Right atrium auricular region (tissue), 2 donors: ENCODE data around the gene SCGN. TPM values are rescaled to one million over a fixed set of nuclear protein-coding genes. Genes with fewer than 3 reads are reported as not detected.
"Not testable (repeated sequence)": the region's sequence is repeated elsewhere in the genome, so short reads cannot be mapped to it uniquely, and the experiment has no call there.

ENCODE experiments used
- DNase-seq: peaks from one replicate; pipeline ENCODE4 v3.0.0-alpha.2; 2019; ENCODE audit warnings: low spot score
- H3K27ac ChIP-seq, 2 donors: fragments of 200-600 bp; sonication (generic); 1 replicate in 1 of 2; 2 replicates in 1 of 2; pipeline ENCODE4 v1.5.1; 2016 to 2019
- H3K27me3 ChIP-seq, 2 donors: fragments of 200-600 bp; sonication (generic); one replicate each; pipeline versions ENCODE4 v1.5.1 to v1.6.0; 2017 to 2019
- H3K36me3 ChIP-seq: fragments of 200-600 bp; sonication (generic); one replicate; pipeline ENCODE4 v1.5.1; 2016
- H3K4me1 ChIP-seq, 2 donors: fragments of 200-600 bp; sonication (generic); one replicate each; pipeline versions ENCODE4 v1.5.1 to v1.6.0; 2017 to 2019
- H3K4me3 ChIP-seq, 2 donors: fragments of 200-600 bp; sonication (generic); 1 replicate in 1 of 2; 2 replicates in 1 of 2; pipeline ENCODE4 v1.5.1; 2017 to 2019; ENCODE audit warnings: mild to moderate bottlenecking in 1 of 2, moderate library complexity in 1 of 2
- H3K9me3 ChIP-seq, 2 donors: fragments of 200-600 bp; sonication (generic); one replicate each; pipeline ENCODE4 v1.5.1; 2019
- CTCF ChIP-seq, 2 donors: fragments of 200-600 bp; sonication (generic); IDR thresholded peaks; one replicate each; pipeline ENCODE4 v1.5.1; 2019; ENCODE audit warnings: antibody characterized with exemption in 2 of 2
- total RNA-seq, 2 donors: library from RNA; depleted of rRNA; stranded (reverse); fragments of >200 nt; gene quantifications; one replicate each; pipeline ENCODE4 v1.1.0, GENCODE V29; 2016

SCGN gene
- total RNA-seq, 2 donors from 2014 or later: 14.1 to 19.7 TPM

GRCh38 chr6:25735261-25735660 is 83.2 kb downstream of the SCGN start:
- Histone ChIP-seq H3K9me3 (peaks cover 0 to 17% of the 10 kb centered on the region in 2 donors), H3K4me1 (no peaks in the 10 kb centered on the region), H3K27ac (no peak overlapping the region), H3K36me3 (no peaks in the 10 kb centered on the region), H3K27me3 (no peaks in the 10 kb centered on the region), H3K4me3 (no peak overlapping the region)
- no peak for TF ChIP-seq CTCF (IDR thresholded peaks at IDR 0.05)
- no peak for DNase-seq

GRCh38 chr6:25743868-25744267 is 91.9 kb downstream of the SCGN start:
- Histone ChIP-seq H3K27ac (no peak overlapping the region), H3K9me3 (no peaks in the 10 kb centered on the region), H3K36me3 (no peaks in the 10 kb centered on the region), H3K4me1 (no peaks in the 10 kb centered on the region), H3K4me3 (no peak overlapping the region), H3K27me3 (no peaks in the 10 kb centered on the region)
- TF ChIP-seq CTCF (IDR thresholded peaks at IDR 0.05): no peak
- DNase-seq: no peak

GRCh38 chr6:25745836-25746235 is 93.8 kb downstream of the SCGN start:
- Histone ChIP-seq H3K27me3 (no peaks in the 10 kb centered on the region), H3K4me3 (no peak overlapping the region), H3K36me3 (no peaks in the 10 kb centered on the region), H3K4me1 (no peaks in the 10 kb centered on the region), H3K9me3 (no peaks in the 10 kb centered on the region), H3K27ac (no peak overlapping the region)
- no peak for DNase-seq
- no peak for TF ChIP-seq CTCF (IDR thresholded peaks at IDR 0.05)

GRCh38 chr6:25746968-25747367 is 95.0 kb downstream of the SCGN start:
- H3K36me3 ChIP-seq: no peaks in the 10 kb centered on the region
- no peak for TF ChIP-seq CTCF (IDR thresholded peaks at IDR 0.05)
- DNase-seq: no peak
- H3K27me3 ChIP-seq: no peaks in the 10 kb centered on the region
- H3K9me3 ChIP-seq: no peaks in the 10 kb centered on the region
- no peak overlapping the region for H3K27ac ChIP-seq
- H3K4me1 ChIP-seq: no peaks in the 10 kb centered on the region
- no peak overlapping the region for H3K4me3 ChIP-seq

- Histone ChIP-seq H3K27me3 (no peaks in the 10 kb centered on the region), H3K4me3 (no peak overlapping the region), H3K27ac (no peak overlapping the region), H3K9me3 (no peaks in the 10 kb centered on the region), H3K4me1 (no peaks in the 10 kb centered on the region), H3K36me3 (no peaks in the 10 kb centered on the region)
- DNase-seq: no peak
- no peak for TF ChIP-seq CTCF (IDR thresholded peaks at IDR 0.05)
Measured at GRCh38 chr6:25747477-25747876, 95.5 kb downstream of the SCGN start.

GRCh38 chr6:25748049-25748448 is 96.0 kb downstream of the SCGN start:
- H3K36me3 ChIP-seq: no peaks in the 10 kb centered on the region
- TF ChIP-seq CTCF (IDR thresholded peaks at IDR 0.05): no peak
- no peak overlapping the region for H3K27ac ChIP-seq
- no peaks in the 10 kb centered on the region for H3K9me3 ChIP-seq
- H3K4me1 ChIP-seq: no peaks in the 10 kb centered on the region
- H3K27me3 ChIP-seq: no peaks in the 10 kb centered on the region
- DNase-seq: no peak
- no peak overlapping the region for H3K4me3 ChIP-seq

- not testable (repeated sequence) for DNase-seq, H3K27me3 ChIP-seq, H3K4me3 ChIP-seq, H3K4me1 ChIP-seq, H3K36me3 ChIP-seq, H3K9me3 ChIP-seq, H3K27ac ChIP-seq
Measured at GRCh38 chr6:25748601-25749517, 96.8 kb downstream of the SCGN start.
